Raji (cell line): ENCODE measurements around the gene PCF11.

Experiments
- POLR2A ChIP-seq: IDR thresholded peaks from 2 replicates; pipeline ENCODE4 v1.6.1; 2011; ENCODE audit warnings: low read depth, low read length, control low read depth; ENCODE audit not compliant: insufficient read depth

PCF11 gene, protein sequence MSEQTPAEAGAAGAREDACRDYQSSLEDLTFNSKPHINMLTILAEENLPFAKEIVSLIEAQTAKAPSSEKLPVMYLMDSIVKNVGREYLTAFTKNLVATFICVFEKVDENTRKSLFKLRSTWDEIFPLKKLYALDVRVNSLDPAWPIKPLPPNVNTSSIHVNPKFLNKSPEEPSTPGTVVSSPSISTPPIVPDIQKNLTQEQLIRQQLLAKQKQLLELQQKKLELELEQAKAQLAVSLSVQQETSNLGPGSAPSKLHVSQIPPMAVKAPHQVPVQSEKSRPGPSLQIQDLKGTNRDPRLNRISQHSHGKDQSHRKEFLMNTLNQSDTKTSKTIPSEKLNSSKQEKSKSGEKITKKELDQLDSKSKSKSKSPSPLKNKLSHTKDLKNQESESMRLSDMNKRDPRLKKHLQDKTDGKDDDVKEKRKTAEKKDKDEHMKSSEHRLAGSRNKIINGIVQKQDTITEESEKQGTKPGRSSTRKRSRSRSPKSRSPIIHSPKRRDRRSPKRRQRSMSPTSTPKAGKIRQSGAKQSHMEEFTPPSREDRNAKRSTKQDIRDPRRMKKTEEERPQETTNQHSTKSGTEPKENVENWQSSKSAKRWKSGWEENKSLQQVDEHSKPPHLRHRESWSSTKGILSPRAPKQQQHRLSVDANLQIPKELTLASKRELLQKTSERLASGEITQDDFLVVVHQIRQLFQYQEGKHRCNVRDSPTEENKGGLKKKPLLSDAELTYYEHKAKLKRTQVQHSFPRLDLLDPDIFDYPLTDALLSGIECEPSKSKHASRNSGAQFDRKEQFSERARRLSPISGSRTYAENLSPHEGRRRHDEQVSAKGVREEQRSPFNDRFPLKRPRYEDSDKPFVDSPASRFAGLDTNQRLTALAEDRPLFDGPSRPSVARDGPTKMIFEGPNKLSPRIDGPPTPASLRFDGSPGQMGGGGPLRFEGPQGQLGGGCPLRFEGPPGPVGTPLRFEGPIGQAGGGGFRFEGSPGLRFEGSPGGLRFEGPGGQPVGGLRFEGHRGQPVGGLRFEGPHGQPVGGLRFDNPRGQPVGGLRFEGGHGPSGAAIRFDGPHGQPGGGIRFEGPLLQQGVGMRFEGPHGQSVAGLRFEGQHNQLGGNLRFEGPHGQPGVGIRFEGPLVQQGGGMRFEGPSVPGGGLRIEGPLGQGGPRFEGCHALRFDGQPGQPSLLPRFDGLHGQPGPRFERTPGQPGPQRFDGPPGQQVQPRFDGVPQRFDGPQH (N-terminal part only)

DNA sequence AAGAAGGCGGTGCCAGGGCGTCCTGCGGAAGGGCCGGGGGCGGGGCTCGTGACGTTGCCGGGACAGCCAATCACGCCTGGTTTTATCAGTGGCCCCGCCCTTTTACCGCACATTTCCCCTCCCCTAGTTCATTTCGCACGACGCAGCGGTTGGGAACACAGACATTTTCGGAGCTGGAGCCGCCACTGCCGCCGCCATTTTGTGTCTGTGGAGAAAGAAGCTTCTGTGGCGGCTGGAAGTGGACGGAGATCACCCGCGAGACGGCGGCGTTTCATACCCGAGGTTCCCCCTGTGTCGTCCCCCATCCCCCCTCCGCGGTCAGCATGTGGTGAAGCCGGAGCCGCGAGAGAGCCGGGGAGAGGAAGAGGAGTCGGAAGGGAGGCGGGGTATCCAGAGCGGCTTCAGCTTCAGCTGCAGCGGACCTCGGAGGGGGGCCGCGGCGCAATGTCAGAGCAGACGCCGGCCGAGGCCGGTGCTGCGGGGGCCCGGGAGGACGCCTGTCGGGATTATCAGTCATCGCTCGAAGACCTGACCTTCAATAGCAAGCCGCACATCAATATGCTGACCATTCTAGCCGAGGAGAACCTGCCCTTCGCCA lies at the start of gene PCF11:
PCF11 (plus strand) TSS at position 136 of the 598 bp plus-strand sequence; CDS start at position 445, 309 bp downstream.
- peak; percentile 93 for TF ChIP-seq POLR2A

DNA sequence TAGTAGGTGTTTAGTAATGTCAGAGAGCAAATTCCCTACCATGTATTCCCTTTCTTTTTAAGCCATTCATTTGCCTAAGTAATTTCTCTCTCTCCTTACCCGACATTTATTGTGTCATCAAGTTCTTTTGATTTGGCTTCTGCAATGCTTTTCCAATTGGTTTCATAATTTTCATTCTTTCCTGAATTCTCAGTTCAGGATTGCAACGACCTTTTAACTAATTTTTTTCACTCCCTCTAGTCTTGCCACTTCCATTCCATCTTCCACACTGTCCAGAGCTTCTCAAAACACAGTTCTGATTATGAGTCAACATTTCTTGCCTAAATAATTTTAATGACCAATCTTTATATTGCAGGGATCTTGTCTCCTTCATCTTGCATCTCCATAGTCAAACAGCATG lies 44.0 kb upstream of the PCF11 start:
- TF ChIP-seq POLR2A = no peak

DNA sequence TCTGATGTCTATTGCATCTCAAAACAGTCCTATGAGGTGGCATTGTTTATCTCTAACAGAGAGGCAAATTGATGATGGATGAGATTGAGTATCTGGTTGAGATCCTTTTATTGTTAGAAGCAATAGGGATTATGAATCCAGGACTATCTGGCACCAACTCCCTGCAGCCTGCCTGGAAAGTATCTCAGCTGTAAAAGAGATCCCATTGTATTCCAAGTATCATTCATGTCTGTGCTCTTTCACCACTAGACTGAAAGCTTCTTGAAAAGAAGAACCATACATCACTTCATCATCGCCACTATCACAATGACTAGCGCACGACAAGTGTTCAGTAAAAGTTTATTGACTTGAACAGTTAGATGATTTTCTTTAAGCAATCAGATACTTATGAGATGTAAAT lies 41.9 kb upstream of the PCF11 start:
- no peak for TF ChIP-seq POLR2A

DNA sequence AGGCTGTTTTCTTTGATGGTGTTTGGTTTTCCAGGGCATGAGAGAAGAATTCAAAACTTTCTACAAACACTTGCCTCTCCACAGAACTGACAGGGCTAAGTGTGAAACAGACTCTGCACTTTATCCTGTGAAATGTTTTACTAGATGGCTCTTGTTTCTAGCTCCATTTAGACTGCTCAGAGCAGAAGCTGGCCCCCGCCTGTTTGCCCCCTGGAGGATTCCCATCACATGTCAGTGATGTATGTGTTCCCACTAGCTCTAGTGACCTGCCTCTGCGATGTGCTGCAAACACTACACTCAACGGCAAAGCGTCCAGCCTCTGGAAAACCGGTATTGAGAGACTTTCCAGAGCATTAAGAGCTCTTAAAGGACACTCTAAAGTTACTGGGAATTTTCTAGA lies 41.4 kb upstream of the PCF11 start:
- TF ChIP-seq POLR2A = no peak

DNA sequence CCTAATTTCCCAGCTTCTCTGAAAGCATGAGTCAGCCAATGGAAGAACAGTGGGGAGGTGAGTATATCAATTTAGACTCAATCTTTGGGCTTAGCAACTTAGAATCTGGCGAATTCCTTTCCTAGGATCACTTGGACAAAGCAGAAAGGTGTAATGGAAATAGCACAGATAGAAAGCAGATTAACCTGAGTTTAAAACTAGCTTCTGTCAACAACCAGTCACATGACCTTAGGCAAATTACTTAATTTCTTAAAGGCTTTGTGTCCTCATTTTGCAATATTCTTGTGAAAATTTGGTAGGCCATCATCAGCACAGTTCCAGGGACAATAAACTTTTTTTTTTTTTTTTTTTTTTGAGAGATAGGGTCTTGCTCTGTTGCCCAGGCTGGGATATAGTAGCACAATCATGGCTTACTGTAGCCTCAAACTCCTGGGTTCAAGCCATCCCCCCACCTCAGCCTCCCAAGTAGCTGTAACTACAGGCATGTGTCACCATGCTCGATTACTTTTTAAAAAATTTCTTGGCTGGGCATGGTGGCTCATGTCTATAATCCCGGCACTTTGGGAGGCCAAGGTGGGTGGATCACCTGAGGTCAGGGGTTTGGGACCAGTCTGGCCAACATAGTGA lies 40.8 kb upstream of the PCF11 start:
- TF ChIP-seq POLR2A = no peak

DNA sequence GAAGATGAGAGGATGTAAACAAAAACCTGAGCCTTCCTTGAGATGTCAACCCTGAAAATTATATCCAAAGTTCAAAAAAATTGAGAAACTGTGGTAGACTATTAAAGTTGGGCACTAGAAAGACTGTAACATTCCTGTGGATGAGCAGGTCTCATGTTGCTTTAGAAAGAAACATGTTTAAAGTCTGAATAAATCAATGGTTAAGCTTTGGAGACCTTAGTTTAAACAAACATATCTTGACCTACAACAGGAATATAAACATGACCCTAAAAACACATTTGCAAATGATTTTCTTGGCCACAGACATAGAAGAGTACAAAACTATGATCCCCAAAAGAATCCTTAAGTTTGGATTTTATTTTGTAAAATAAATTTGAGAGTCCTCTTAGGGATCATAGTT lies 38.1 kb upstream of the PCF11 start:
- no peak for TF ChIP-seq POLR2A

DNA sequence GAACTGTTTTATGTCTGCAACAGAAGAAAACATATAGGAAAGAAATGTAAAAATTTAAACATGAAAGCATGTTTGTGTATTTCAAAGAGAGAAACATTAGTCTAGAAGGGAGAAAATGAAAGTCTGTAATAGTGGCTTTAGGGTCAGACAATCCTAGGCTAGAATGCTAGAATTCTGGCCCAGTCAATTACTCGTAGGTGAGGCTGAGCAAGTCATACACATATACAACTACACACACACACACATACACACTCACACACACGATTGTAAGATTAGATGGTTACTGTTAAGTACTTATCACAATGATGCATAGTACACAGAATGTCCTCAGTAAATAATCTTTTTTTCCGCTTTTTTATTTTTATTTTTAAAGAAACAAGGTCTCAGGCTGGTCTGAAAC lies 37.7 kb upstream of the PCF11 start:
- no peak for TF ChIP-seq POLR2A

DNA sequence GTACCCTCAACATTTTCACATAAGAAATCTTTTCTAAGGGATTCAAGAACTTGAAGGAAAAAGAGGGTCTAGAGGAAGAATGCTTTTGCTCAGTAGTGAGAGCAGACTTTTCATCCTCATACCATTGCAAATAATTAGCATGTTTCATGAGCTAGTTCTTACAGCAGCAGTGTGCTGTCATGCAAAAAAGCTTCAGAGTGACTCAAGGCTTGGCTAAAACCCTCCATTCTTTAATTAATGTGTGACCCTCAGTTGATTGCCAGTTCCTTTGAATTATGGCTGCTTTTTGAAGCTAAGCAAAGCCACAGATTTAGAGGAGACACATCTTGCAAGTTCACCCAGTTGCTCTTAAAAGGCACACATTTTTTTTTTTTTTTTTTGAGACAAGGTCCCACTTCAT lies 36.6 kb upstream of the PCF11 start:
- TF ChIP-seq POLR2A = no peak

DNA sequence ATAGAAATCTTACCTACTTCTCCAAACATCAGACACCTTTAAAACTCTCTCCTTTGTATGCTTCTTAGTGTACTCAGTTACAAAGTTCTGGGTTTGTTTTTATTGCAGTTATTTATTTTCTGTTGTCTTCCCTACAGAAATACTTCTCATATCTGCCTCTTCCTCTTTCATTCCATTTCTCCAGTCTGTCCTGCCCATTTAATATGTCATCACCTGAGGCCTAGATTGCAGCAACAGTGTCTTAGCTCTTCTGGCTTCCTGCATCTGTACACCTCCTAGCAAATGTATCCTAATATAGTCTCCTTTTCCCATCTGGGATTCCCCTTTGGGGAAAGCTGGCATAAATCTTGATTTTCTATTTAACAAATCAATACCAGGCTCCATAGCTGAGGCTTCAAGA lies 34.9 kb upstream of the PCF11 start:
- no peak for TF ChIP-seq POLR2A

DNA sequence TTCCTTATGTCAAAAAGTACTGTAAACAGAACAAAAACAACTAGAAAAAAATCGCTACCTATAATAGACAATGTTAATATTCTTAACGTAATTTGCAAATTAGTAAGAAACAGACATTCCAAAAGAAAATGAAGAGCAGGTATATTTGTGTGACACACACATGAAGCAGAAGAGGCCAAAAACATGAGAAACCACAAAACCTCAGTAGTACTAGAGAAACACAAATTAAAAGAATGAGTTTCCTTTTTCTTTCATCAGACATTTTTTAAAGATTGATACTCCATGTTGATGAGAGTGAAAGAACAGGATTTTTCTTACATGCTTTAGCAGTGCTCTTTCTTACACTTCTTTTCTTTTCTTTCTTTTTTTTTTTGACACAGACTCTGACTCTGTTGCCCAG lies 34.2 kb upstream of the PCF11 start:
- TF ChIP-seq POLR2A = no peak

DNA sequence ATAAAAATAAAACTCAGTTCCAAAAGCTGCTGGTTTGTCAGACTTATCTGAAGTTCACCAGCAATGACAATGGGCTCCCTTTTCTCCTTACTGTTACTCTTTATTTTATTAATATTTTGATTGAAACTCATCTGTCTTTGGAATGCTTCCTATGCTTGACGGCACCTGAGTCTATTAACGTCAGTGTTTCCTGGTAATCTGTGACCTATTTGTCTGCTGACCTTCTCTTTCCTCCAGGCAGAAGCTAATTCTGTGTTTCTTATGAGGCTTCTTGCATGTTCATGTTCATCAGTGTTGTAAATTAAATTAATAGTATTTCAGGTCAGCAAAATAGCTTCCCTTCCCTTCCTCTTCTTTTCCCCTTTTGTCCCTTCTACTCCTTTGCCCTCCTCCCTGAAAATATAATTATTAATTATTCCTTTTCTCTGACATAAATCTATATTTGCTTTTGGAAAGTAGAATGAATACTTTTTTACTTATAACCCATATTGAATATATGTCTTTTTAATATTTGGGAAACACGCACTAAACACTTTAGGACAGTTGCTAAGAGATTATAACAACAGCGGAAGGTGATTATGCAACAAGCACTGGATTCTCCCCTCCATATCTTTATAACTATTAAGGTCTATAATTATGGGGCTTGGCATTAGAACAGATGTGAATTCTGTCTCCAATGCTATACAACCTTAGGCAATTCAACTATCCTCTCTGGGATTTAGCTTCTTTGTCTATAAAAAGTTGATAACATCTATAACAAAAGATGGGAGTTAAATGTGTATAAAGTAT lies 32.1 kb upstream of the PCF11 start:
- no peak for TF ChIP-seq POLR2A

DNA sequence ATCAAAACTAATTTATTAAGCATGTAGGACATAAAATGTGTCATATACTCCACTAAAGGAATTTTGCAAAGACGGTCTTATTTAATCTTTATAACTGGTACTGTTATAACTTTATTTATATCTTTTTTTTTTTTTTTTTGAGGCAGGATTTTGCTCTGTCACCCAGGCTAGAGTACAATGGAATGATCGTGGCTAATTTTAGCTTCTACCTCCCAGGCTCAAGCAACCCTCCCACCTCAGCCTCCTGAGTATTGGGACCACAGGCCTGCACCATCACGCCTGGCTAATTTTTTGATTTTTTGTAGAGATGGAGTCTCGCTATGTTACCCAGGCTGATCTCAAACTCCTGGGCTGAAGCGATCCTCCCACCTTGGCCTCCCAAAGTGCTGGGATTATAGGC lies 31.4 kb upstream of the PCF11 start:
- TF ChIP-seq POLR2A = no peak

DNA sequence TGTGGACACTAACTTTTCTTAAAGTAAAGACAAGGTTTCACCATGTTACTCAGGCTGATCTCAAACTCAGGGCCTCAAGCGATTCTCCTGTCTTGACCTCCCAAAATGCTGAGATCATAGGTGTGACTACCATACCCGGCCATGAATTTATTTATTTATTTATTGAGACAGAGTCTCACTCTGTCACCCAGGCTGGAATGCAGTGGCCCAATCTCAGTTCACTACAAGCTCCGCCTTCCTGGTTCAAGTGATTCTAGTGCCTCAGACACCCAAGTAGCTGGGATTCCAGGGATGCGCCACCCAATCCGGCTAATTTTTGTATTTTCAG lies 29.7 kb upstream of the PCF11 start:
- no peak for TF ChIP-seq POLR2A

DNA sequence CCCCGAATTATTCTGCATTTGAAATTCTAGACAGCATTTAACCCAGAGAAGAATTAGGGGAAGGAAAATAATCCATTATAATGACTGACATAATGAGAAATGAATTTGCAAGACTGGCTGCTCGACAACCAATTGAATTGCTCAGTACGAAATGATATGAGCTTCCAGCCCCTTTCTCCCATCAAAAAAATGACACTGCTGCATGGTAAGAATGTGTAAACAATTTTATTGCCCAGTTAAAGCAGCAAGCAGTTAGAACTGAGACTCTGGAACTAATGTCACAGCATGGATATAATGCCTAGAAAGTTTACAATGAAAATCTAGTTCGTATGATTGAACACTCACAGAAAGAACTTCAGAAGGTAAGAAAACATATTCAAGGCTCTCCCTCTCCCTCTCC lies 24.7 kb upstream of the PCF11 start:
- TF ChIP-seq POLR2A = no peak

DNA sequence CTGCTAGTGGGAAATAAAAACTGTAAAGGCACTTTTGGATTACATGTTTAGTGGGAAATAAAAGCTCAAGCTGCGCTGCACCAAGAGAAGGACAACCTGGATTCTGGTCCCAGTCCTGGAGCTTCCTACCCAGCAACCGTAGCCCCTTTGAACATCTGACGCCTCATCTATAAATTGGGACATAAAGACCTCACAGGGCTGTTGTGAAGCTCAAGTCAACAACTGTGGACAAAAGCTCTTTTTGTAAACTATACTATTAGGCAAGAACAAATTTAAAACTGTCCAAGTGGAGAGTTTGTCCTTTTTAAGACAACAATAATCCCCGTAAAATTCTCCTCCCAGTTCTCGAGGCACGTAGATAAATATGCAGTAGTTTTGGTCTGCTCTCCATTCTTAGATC lies 17.6 kb upstream of the PCF11 start:
- no peak for TF ChIP-seq POLR2A
